RPMI7951 (cell line): ENCODE measurements around the gene AASDHPPT. TPM values are rescaled to one million over a fixed set of nuclear protein-coding genes. Genes with fewer than 3 reads are reported as not detected.

Source experiments
- total RNA-seq: library from RNA; depleted of rRNA; stranded (reverse); fragments of >200 nt; shearing (Covaris generic); gene quantifications from 2 replicates; pipeline ENCODE4 v1.2.3, GENCODE V29; 2014; rRNA removed

Gene AASDHPPT
- total RNA-seq, 1 experiment from 2014 or later: 69.6 TPM

Other genes starting within 250 kb of the AASDHPPT start
- 24.3 and 26.6 TPM in 2 replicates for gene MSANTD4, start 55.4 kb upstream of the AASDHPPT start, total RNA-seq
- gene KBTBD3, start 315 bp upstream of the AASDHPPT start, total RNA-seq: 3.1 and 5.0 TPM in 2 replicates